Dendritic cell treated with granulocyte-macrophage colony-stimulating factor and Interleukin-4, amounts not matched to agents 40 ng/mL and 50 ng/mL, for 4 days (primary cell): ENCODE measurements around the gene CHKA.

Source experiments
- H3K27ac Mint-ChIP-seq: one replicate; pipeline ENCODE4 v1.8.0; 2022; ENCODE audit warnings: mild to moderate bottlenecking, mixed read lengths
- H3K27me3 Mint-ChIP-seq: one replicate; pipeline ENCODE4 v1.8.0; 2022; ENCODE audit warnings: mild to moderate bottlenecking, mixed read lengths
- H3K36me3 Mint-ChIP-seq: one replicate; pipeline ENCODE4 v1.8.0; 2022; ENCODE audit warnings: low read depth, mixed read lengths
- H3K4me1 Mint-ChIP-seq: one replicate; pipeline ENCODE4 v1.8.0; 2022; ENCODE audit warnings: low read depth, mixed read lengths
- H3K4me3 Mint-ChIP-seq: one replicate; pipeline ENCODE4 v1.8.0; 2022; ENCODE audit warnings: mild to moderate bottlenecking, moderate library complexity, mixed read lengths
- H3K9me3 Mint-ChIP-seq: one replicate; pipeline ENCODE4 v1.8.0; 2022; ENCODE audit warnings: mixed read lengths
- intact Hi-C: fragments of 100-400 bp; cut with micrococcal nuclease; formaldehyde crosslinking; loops from one replicate; pipeline ENCODE4 v1.15.0; 2022

CHKA gene

DNA sequence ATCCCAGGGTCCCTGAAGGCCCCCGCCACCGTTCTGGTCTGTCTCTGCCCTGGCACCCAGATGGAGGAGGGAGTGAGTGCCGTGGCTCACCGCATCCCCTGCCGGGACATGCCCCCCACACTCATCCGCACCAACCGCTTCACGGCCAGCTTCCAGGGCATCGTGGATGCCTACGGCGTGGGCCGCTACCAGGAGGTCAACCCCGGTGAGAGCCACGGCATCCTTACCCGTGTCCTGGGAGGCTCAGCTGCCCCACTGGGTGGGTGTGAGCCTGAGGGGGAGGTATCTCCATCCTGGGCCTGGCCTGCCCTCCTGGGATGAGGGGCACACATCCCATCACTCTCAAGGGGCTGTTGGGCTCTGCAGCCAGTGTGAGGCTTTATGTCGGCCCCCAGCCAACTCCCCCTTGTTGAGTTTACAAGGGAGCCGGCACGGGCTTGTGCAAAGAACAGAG lies 76.3 kb downstream of the CHKA start:
- Mint-ChIP-seq H3K9me3 (no peaks in the 10 kb centered on the region), H3K4me1 (peaks cover 29% of the 10 kb centered on the region), H3K27me3 (no peaks in the 10 kb centered on the region), H3K4me3 (no peak overlapping the region), H3K27ac (no peak overlapping the region), H3K36me3 (peaks cover 100% of the 10 kb centered on the region)
- intact Hi-C loops, result no loop called here

DNA sequence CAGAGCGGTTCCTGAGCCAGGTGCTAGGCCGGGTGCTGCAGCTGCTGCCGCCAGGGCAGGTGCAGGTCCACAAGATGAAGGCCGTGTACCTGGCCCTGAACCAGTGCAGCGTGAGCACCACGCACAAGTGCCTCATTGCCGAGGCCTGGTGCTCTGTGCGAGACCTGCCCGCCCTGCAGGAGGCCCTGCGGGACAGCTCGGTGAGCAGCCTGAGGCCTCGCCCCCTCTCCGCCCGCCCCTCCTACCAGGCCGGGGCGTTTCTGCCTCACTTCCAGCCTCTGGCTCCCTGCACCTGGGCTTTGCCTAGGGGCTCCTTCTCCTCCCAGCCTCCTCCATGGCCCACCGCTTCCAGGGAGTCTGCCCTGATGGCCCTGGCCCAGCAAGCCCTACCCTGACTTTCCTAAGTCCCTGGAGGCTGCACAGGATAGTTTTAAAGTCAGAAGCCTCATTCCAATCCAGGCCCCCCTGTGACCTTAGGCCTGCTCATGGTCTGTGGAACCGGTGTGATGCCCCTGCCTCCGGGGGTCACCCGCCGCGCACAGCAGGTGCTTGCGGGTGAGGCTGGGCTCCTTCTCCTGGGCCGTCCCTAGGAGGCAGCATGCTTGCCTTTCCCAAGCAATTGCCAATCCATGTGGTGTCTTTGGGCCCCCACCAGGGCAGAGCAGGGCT lies 76.9 kb downstream of the CHKA start:
- Mint-ChIP-seq H3K4me3 (no peak overlapping the region), H3K36me3 (peaks cover 100% of the 10 kb centered on the region), H3K9me3 (no peaks in the 10 kb centered on the region), H3K27me3 (no peaks in the 10 kb centered on the region), H3K27ac (no peak overlapping the region), H3K4me1 (peaks cover 33% of the 10 kb centered on the region)
- intact Hi-C loops, result no loop called here

DNA sequence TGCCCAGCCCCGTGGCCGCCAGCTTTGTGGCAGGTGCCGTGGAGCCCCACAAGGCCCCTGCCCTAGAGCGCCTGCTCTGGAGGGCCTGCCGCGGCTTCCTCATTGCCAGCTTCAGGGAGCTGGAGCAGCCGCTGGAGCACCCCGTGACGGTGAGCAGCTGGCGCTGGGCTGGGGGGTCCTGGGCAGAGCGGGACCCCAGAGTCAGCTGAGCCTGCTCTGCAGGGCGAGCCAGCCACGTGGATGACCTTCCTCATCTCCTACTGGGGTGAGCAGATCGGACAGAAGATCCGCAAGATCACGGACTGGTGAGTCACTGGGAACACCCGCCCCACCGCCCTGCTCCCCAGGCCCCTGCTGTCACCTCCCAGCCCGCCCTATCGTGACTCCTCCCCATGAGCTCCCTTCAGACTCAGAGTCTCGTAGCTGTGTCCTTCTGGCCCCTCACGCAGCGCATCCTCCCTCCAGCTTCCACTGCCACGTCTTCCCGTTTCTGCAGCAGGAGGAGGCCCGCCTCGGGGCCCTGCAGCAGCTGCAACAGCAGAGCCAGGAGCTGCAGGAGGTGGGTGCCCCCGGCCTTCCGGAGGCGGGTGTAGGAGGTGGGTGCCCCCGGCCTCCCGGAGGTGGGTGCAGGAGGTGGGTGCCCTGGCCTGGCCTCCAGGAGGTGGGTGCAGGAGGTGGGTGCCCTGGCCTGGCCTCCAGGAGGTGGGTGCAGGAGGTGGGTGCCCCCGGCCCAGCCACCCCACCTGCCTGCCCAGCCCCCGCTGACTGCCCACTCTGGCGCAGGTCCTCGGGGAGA lies 77.6 kb downstream of the CHKA start:
- Mint-ChIP-seq H3K4me3 (no peak overlapping the region), H3K27me3 (no peaks in the 10 kb centered on the region), H3K36me3 (peaks cover 98% of the 10 kb centered on the region), H3K4me1 (peaks cover 35% of the 10 kb centered on the region), H3K27ac (no peak overlapping the region), H3K9me3 (no peaks in the 10 kb centered on the region)
- intact Hi-C loops, result no loop called here

DNA sequence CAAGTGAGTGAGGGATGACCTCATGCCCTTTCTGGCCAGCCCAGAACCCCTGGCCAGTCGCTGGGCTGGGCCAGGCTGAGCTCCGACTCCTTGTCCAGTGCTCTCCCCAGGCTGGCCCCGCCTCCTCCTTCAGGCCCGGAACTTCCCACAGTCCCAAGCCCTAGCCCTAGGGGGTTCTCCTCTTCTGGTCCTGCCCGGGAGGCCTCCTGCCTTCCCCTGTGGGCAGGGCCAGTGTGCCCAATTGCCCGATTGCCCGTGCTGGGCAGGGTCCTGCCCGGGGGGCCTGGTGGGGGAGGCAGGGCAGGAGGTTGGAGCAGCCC lies 78.2 kb downstream of the CHKA start:
- H3K27ac Mint-ChIP-seq, result peak overlapping the region; percentile 17
- intact Hi-C loops, result no loop called here
- peaks cover 40% of the 10 kb centered on the region for H3K4me1 Mint-ChIP-seq
- no peaks in the 10 kb centered on the region for H3K9me3 Mint-ChIP-seq
- H3K4me3 Mint-ChIP-seq, result no peak overlapping the region
- peaks cover 93% of the 10 kb centered on the region for H3K36me3 Mint-ChIP-seq
- H3K27me3 Mint-ChIP-seq, result no peaks in the 10 kb centered on the region

DNA sequence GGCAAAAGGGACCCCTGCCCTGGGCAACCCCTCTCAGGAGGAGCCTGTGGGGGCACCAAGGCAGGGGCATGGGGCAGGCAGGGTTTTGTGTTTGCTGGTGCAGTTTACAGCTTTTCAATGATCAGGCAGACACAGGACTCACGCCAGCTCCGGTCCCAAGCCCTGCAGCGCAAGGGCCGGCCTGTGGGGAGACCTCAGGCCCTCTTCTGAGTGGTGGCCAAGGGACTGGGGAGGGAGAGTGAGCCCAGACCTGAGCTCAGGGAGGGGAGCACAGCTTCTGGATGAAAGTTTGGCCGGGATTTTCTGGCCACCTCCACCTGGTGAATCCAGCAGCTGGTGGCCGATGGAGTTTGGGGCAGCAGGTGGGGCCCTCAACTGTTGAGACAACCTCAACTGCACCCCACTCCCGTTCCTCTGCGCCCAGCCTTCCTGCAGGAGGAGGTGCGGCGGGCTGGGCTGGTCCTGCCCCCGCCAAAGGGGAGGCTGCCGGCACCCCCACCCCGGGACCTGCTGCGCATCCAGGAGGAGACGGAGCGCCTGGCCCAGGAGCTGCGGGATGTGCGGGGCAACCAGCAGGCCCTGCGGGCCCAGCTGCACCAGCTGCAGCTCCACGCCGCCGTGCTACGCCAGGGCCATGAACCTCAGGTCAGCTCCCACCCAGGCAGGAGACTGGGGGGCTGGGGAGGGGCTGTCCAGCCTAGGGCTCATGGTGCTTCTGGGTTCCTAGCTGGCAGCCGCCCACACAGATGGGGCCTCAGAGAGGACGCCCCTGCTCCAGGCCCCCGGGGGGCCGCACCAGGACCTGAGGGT lies 78.8 kb downstream of the CHKA start:
- intact Hi-C loops, result no loop called here
- Mint-ChIP-seq H3K4me1 (peaks cover 46% of the 10 kb centered on the region), H3K27me3 (no peaks in the 10 kb centered on the region)

DNA sequence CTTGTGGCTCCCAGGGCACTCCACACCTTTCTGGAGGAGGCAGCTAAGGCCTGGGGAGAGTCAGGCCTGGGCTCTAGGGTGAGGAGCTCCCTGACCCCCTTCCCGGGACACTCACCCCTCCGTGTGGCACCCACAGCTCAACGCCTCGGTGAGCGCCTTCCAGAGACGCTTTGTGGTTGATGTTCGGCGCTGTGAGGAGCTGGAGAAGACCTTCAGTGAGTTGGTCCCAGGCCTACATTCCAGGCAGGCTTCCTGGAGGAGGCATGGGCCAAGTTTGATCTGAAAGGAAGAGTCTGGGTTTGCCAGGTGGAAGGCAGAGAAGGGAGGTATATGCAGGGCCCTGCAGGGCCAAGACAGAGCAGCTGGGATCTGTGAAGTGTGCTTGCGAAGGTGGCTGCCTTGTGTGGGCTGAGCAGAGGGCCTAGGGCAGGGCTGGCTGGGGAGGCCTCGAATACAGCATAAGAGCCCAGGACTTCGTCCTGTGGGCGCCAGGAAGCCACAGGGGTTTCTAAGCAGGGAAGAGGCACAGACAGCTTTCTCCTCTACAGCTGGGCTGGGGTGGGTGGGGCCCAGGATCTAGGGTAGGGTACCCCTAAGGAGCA lies 79.5 kb downstream of the CHKA start:
- H3K9me3 Mint-ChIP-seq, result no peaks in the 10 kb centered on the region
- peak overlapping the region; percentile 93 for H3K4me3 Mint-ChIP-seq
- peaks cover 82% of the 10 kb centered on the region for H3K36me3 Mint-ChIP-seq
- no peaks in the 10 kb centered on the region for H3K27me3 Mint-ChIP-seq
- H3K4me1 Mint-ChIP-seq, result peaks cover 53% of the 10 kb centered on the region
- no peak overlapping the region for H3K27ac Mint-ChIP-seq
- intact Hi-C loops, result loop anchor here (2.0 kb wide), 1 partner anchor 31 kb away; the partner anchor contains the start of gene ALDH3B1

More for the DNA sequence above, 78.8 kb downstream of the CHKA start:
- peak overlapping the region; percentile 17 for H3K27ac Mint-ChIP-seq
- H3K36me3 Mint-ChIP-seq, result peaks cover 87% of the 10 kb centered on the region
- no peak overlapping the region for H3K4me3 Mint-ChIP-seq
- H3K9me3 Mint-ChIP-seq, result no peaks in the 10 kb centered on the region

DNA sequence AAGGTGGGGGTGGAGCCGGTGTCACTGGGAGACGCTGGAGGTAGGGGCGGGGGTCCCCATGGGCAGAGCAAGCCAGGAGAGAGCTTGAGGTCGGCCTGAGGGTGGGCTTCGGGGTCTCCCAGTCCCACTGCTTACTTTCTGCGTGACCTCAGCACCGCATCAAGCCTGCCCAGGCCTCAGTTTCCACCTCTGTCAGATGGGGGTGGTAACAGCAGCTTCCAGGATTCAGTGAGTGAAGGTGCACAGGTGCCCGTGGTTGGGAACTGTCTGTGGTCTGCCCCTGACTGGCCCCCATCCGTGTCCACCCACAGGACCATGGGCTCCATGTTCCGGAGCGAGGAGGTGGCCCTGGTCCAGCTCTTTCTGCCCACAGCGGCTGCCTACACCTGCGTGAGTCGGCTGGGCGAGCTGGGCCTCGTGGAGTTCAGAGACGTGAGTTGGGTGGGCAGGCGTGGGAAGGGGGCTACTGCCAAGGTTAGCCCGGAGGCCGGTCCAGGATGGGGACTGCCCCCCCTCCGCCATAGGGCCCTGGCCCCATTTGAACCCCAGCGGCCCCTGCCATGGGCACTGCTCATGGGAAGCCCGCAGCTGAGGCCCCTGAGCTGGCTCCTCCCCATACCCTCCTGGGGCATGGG lies 80.1 kb downstream of the CHKA start:
- H3K4me3 Mint-ChIP-seq, result peak overlapping the region; percentile 93
- H3K4me1 Mint-ChIP-seq, result peaks cover 59% of the 10 kb centered on the region
- no peaks in the 10 kb centered on the region for H3K27me3 Mint-ChIP-seq
- peak overlapping the region; percentile 97 for H3K27ac Mint-ChIP-seq
- intact Hi-C loops, result loop anchor here (2.0 kb wide), 1 partner anchor 30 kb away; the partner anchor contains the start of gene ALDH3B1
- H3K9me3 Mint-ChIP-seq, result no peaks in the 10 kb centered on the region
- peaks cover 82% of the 10 kb centered on the region for H3K36me3 Mint-ChIP-seq

DNA sequence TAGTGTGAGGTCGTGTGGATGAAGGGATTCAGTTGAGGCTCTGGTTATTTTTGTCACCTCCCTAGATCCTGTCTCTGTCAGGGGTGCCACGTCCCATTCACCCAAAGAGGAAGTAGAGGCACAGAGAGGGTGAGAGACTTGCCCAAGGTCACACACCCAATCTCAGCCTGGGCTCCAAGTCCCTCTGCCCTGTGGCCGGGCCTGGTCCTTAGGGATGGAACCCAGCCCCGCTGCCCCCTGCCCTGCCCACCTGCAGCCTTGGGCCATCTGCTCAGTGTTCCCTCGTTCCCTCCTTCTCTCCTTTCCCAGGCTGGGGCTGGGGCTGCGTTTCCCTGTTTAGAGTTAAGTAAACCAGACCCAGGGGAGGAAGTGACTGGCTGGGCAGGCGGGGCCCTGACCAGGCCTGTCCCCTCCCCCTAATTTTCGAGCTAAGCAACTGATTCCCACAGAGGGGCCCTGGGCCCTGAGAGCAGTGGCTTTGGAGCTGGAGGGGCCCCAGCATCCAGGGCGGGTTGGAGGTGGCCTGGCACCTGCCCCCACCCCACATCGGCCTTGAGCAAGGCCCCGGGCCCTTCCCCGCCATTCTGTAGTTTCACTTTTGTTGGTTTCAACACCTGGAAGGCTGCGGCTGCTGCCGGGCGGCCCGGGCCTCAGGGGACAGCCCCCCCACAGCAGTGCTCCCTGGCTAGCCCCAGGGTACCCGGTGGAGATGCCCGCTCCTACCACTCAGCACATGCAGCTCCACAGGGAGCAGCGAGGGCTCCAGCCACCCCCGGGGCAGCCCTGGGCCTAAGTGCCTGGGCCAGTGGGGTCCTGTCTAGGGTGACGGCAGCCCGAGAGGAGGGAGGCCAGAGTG lies 80.9 kb downstream of the CHKA start:
- peaks cover 82% of the 10 kb centered on the region for H3K36me3 Mint-ChIP-seq
- peak overlapping the region; percentile 93 for H3K4me3 Mint-ChIP-seq
- intact Hi-C loops, result loop anchor here (2.0 kb wide), 1 partner anchor 30 kb away; the partner anchor contains the start of gene ALDH3B1
- H3K4me1 Mint-ChIP-seq, result peaks cover 67% of the 10 kb centered on the region
- H3K27ac Mint-ChIP-seq, result peak overlapping the region; percentile 97
- no peaks in the 10 kb centered on the region for H3K27me3 Mint-ChIP-seq
- H3K9me3 Mint-ChIP-seq, result no peaks in the 10 kb centered on the region

DNA sequence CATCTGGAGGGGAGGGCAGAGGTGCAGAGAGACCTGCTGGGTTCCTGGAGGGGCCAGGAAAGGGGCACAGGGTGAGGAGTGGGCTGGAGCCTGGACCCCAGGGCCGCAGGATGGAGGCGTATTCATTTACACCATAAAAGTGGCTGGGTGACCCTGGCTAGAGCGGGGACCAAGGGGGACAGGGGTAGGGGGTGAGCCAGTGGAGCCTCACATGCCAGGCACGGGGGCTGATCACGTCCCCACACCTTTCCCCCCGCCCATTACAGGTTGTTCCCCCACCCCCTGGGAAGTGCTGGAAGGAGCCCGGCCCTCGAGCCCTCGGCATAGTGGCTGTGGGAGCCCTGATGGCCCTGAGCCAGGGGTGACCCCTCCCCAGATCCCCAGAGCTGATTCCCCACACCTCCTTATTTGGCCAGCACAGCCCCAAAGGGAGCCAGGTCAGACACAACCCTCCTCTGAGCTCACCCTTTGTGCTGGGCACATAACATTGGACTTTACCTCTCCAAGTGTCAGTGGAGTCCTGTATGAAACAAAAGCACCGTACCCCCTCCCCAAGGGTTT lies 81.6 kb downstream of the CHKA start:
- no peaks in the 10 kb centered on the region for H3K27me3 Mint-ChIP-seq
- H3K27ac Mint-ChIP-seq, result peak overlapping the region; percentile 97
- peaks cover 72% of the 10 kb centered on the region for H3K4me1 Mint-ChIP-seq
- intact Hi-C loops, result loop anchor here (2.0 to 10.0 kb wide), 3 partner anchors 29 to 75 kb away; partner anchors contain the start of gene ALDH3B1
- H3K4me3 Mint-ChIP-seq, result peak overlapping the region; percentile 93
- peaks cover 81% of the 10 kb centered on the region for H3K36me3 Mint-ChIP-seq
- H3K9me3 Mint-ChIP-seq, result no peaks in the 10 kb centered on the region

DNA sequence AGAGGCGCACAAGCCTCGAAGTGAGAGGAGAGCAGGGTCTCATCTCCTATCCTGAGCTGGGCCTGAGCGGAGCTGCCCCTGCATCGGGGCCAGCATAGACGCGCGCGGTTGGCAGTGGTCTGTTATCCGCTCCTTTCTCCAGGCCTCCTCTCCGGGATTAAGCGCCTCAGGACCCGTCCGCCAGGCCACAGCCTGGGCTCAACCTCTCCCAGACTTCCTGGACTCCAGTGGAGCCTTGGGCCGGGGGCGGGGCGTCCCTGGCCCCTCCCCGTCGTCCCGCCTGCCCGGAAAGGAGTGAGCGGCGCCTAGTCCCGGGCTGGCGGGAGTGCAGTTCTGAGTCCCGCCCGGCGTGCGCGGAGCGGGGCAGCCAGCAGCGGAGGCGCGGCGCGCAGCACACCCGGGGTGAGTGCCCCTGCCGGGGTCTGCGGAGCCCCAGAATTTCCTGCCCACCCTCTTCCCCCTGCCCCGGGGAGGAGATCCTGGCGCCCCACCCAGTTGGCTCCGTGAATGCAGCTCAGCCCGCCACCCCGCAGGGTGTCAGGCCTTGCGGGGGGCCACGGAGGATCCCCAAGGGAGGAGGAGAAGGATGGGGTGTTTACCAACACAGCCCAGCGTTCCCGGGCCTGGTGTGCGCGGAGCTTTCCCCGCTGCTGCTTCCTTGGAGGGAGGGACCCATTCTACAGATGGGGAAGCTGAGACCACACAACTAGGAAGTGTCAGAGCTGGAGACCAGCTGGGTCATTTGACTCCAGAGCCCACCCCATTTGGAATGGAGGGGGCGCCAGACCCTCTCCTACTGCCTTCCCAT lies 82.3 kb downstream of the CHKA start, which contains the start of gene TCIRG1:
Gene TCIRG1 (plus strand): TSS at position 308 of the 808 bp plus-strand sequence. CDS start 2,247 bp downstream, outside the sequence.
- Mint-ChIP-seq H3K9me3 (no peaks in the 10 kb centered on the region), H3K4me3 (peak within 1 kb of the TSS; percentile 93), H3K27ac (peak within 1 kb of the TSS; percentile 97), H3K27me3 (no peaks in the 10 kb centered on the region), H3K36me3 (peaks cover 81% of the 10 kb centered on the region), H3K4me1 (peaks cover 73% of the 10 kb centered on the region)
- intact Hi-C loops, result loop anchor here (5.0 to 10.0 kb wide), 2 partner anchors 42 to 76 kb away; no protein-coding TSS in a partner anchor

DNA sequence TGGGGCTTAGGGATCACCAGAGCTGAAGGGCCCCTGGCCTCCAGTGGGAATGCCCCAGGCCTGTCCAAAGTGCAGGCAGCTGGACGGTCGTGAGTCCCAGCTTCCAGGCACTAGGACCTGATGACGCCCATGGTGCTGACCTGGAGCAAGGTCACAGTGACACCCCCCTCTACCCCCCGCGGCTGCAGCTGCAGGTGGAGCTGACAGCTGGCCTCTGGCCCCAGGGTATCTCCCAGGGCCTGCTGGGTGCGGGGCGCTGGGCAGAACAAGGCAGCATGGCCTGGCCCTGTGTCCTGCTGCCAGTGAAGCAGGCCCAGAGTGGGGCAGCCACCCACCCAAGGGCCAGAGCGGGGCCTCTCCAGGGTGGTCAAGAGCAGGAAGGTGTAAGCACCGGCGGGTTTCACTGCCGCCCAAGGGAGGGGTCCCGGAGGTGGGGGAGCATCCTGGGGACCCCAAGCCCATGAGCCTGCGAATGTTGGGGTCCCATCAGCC lies 82.9 kb downstream of the CHKA start:
- Mint-ChIP-seq H3K4me3 (peak overlapping the region; percentile 93), H3K27ac (peak overlapping the region; percentile 97), H3K9me3 (no peaks in the 10 kb centered on the region), H3K27me3 (no peaks in the 10 kb centered on the region), H3K4me1 (peaks cover 78% of the 10 kb centered on the region), H3K36me3 (peaks cover 81% of the 10 kb centered on the region)
- intact Hi-C loops, result loop anchor here (5.0 to 10.0 kb wide), 2 partner anchors 41 to 77 kb away; no protein-coding TSS in a partner anchor
